HepG2 (cell line): ENCODE measurements around the gene OR2T8.

ENCODE experiments used
- CHD2 ChIP-seq: IDR thresholded peaks from 2 replicates; pipeline ENCODE4 v1.6.1; 2011; ENCODE audit warnings: low read depth, low read length, improper control_type of control experiment
- CSRNP2 ChIP-seq: sonication (generic); formaldehyde crosslinking; conservative IDR thresholded peaks from 2 replicates; pipeline ENCODE4 v1.8.0; 2022; ENCODE audit warnings: low read depth, missing genetic modification reagents
- ETV6 ChIP-seq: sonication (generic); formaldehyde crosslinking; conservative IDR thresholded peaks from 2 replicates; pipeline ENCODE4 v1.4.0; 2020; ENCODE audit warnings: missing genetic modification reagents
- GPBP1L1 ChIP-seq: sonication (generic); formaldehyde crosslinking; IDR thresholded peaks from 2 replicates; pipeline ENCODE4 v1.5.0; 2020; ENCODE audit warnings: mild to moderate bottlenecking, missing genetic modification reagents
- HNF4A ChIP-seq: sonication (generic); formaldehyde crosslinking; IDR thresholded peaks from 2 replicates; pipeline ENCODE4 v1.4.0; 2020; ENCODE audit warnings: missing genetic modification reagents
- PHF8 ChIP-seq: sonication (generic); formaldehyde crosslinking; IDR thresholded peaks from 2 replicates; pipeline ENCODE4 v1.5.0; 2020; ENCODE audit warnings: missing genetic modification reagents
- RAD21 ChIP-seq: fragments of 450-650 bp; formaldehyde crosslinking; IDR thresholded peaks from 2 replicates; pipeline ENCODE4 v1.5.0; 2020; ENCODE audit warnings: mild to moderate bottlenecking
- RCOR2 ChIP-seq: IDR thresholded peaks from 2 replicates; pipeline ENCODE4 v1.6.1; 2016; ENCODE audit warnings: missing biosample characterization, missing genetic modification reagents
- REST ChIP-seq, 2 experiments: IDR thresholded peaks; 2 replicates each; pipeline ENCODE4 v1.6.1; 2011 to 2012; ENCODE audit warnings: low read length in 2 of 2, borderline replicate concordance in 1 of 2, low read depth in 1 of 2, mild to moderate bottlenecking in 1 of 2, moderate library complexity in 1 of 2
- ZBTB21 ChIP-seq: sonication (generic); formaldehyde crosslinking; IDR thresholded peaks from 2 replicates; pipeline ENCODE4 v1.4.0; 2020; ENCODE audit warnings: missing genetic modification reagents
- ZBTB7A ChIP-seq: sonication (generic); formaldehyde crosslinking; IDR thresholded peaks from 2 replicates; pipeline ENCODE4 v1.8.0; 2022; ENCODE audit warnings: mild to moderate bottlenecking, missing genetic modification reagents
- ZNF746 ChIP-seq: sonication (generic); formaldehyde crosslinking; IDR thresholded peaks from 2 replicates; pipeline ENCODE4 v1.8.0; 2022; ENCODE audit warnings: mild to moderate bottlenecking, missing genetic modification reagents
- TF ChIP-seq, protein P1 (sequence below): sonication (generic); formaldehyde crosslinking; IDR thresholded peaks from 2 replicates; pipeline ENCODE4 v1.4.0; 2020; ENCODE audit warnings: missing genetic modification reagents, mild to moderate bottlenecking, borderline replicate concordance

DNA sequence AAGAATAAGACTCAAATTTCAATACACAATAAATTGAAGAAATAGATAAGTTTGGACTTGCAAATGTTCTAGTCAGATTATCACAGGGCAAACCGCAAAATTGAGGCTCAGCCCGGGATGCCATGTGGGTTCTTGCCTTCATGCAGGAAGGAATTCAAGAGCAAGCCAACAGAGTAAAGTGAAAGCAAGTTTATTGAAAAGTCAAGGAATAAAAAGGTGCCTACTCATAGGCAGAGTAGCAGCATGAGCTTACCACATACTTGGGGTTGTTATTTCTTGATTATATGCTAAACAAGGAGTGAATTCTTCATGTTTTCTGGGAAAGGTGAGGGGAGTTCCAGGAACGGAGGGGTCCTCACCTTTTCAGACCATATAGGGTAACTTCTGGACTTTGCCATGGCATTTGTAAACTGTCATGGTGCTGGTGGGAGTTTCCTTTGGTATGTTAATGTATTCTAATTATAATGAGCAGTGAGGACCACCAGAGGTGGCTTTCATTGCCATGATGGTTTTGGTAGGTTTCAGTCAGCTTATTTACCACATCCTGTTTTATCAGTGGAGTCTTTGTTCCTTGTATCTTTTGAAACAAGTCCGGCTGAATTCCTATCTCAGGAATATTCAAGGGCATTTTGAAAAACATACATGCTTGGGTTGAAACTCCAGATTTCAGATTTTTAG is 43.0 kb downstream of the OR2T8 start:
- TF ChIP-seq RAD21 (no peak), HNF4A (CRISPR knock-in tag) (no peak), REST (IDR thresholded peaks at IDR 0.05; ENCODE audit: borderline replicate concordance in 1 of 2, low read depth in 1 of 2, low read length in 2 of 2) (no peak), ZBTB7A (CRISPR knock-in tag) (no peak), CHD2 (no peak), PHF8 (no peak), ZBTB21 (CRISPR knock-in tag) (no peak), ETV6 (no peak), RCOR2 (CRISPR knock-in tag) (no peak), GPBP1L1 (no peak), CSRNP2 (CRISPR knock-in tag) (no peak), ZNF746 (CRISPR knock-in tag) (no peak)
- TF ChIP-seq, protein P1, sequence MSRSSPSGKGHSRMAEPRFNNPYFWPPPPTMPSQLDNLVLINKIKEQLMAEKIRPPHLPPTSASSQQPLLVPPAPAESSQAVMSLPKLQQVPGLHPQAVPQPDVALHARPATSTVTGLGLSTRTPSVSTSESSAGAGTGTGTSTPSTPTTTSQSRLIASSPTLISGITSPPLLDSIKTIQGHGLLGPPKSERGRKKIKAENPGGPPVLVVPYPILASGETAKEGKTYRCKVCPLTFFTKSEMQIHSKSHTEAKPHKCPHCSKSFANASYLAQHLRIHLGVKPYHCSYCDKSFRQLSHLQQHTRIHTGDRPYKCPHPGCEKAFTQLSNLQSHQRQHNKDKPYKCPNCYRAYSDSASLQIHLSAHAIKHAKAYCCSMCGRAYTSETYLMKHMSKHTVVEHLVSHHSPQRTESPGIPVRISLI (CRISPR knock-in tag), result no peak
